OCI-LY3 (cell line): ENCODE data around the gene PPP1R3D.

Experiments
- H2AFZ ChIP-seq: fragments of 200-600, 300-600 bp; shearing (Covaris generic); 2 replicates; pipeline ENCODE4 v1.6.0; 2014; ENCODE audit warnings: antibody characterized with exemption, low read depth, low read length
- H3K27ac ChIP-seq: fragments of 200-600, 300-600 bp; sonication (generic); 2 replicates; pipeline ENCODE4 v1.5.1; 2014; ENCODE audit warnings: mild to moderate bottlenecking, low read length, moderate library complexity, mixed read lengths
- H3K27me3 ChIP-seq: fragments of 200-600, 300-600 bp; sonication (generic); 2 replicates; pipeline ENCODE4 v1.6.1; 2014; ENCODE audit warnings: low read depth, low read length, mixed read lengths
- H3K36me3 ChIP-seq: fragments of 200-600, 300-600 bp; sonication (generic); replicated peaks from 2 replicates; pipeline ENCODE3; 2014; ENCODE audit warnings: low read depth, low read length, mixed read lengths
- H3K4me1 ChIP-seq: fragments of 300-600, 200-600 bp; sonication (generic); 2 replicates; pipeline ENCODE4 v1.6.1; 2014; ENCODE audit warnings: low read length, mixed read lengths
- H3K4me2 ChIP-seq: fragments of 200-600, 300-600 bp; sonication (generic); 2 replicates; pipeline ENCODE4 v1.6.1; 2014; ENCODE audit warnings: low read length, mixed read lengths
- H3K4me3 ChIP-seq: fragments of 300-600, 200-600 bp; sonication (generic); 2 replicates; pipeline ENCODE4 v1.5.1; 2014; ENCODE audit warnings: antibody characterized with exemption, mild to moderate bottlenecking, low read length, moderate library complexity
- H3K79me2 ChIP-seq: fragments of 300-600, 200-600 bp; shearing (Covaris generic); 2 replicates; pipeline ENCODE4 v1.6.1; 2014; ENCODE audit warnings: mild to moderate bottlenecking, low read length, mixed read lengths
- H3K9ac ChIP-seq: fragments of 300-600, 200-600 bp; shearing (Covaris generic); 2 replicates; pipeline ENCODE4 v1.6.0; 2014; ENCODE audit warnings: mild to moderate bottlenecking, low read length, moderate library complexity
- H3K9me3 ChIP-seq: fragments of 200-600, 300-600 bp; shearing (Covaris generic); 2 replicates; pipeline ENCODE4 v1.6.1; 2014; ENCODE audit warnings: low read length, mixed read lengths; ENCODE audit not compliant: insufficient read depth
- H4K20me1 ChIP-seq: fragments of 200-600, 300-600 bp; sonication (generic); 2 replicates; pipeline ENCODE4 v1.6.1; 2016; ENCODE audit warnings: low read length, mixed read lengths; ENCODE audit not compliant: insufficient read depth
- CTCF ChIP-seq: fragments of 200-600, 300-600 bp; sonication (generic); IDR thresholded peaks from 2 replicates; pipeline ENCODE4 v1.5.1; 2014; ENCODE audit warnings: antibody characterized with exemption, low read length, low read depth
- EZH2phosphoT487 ChIP-seq: fragments of 200-600 bp; shearing (Covaris generic); IDR thresholded peaks from 2 replicates; pipeline ENCODE4 v1.6.1; 2018; ENCODE audit warnings: antibody characterized with exemption, mixed run types, low read depth

The PPP1R3D gene

GRCh38 chr20:59931511-59932312 lies 8.4 kb downstream of the PPP1R3D start:
- no peak overlapping the region for H3K27ac ChIP-seq
- peaks cover 11% of the 10 kb centered on the region; the same call in 1 of the 2 replicates for H3K27me3 ChIP-seq
- no peak overlapping the region for H3K4me3 ChIP-seq

GRCh38 chr20:59925899-59926298 lies 14.2 kb downstream of the PPP1R3D start:
- Histone ChIP-seq H3K4me2 (no peak overlapping the region), H3K4me3 (no peak overlapping the region), H3K27ac (no peak overlapping the region), H3K4me1 (no peaks in the 10 kb centered on the region), H3K9me3 (no peaks in the 10 kb centered on the region), H3K9ac (no peak overlapping the region), H2AFZ (no peak overlapping the region), H3K79me2 (no peaks in the 10 kb centered on the region), H3K27me3 (peaks cover 41% of the 10 kb centered on the region), H4K20me1 (no peaks in the 10 kb centered on the region), H3K36me3 (no peaks in the 10 kb centered on the region)
- TF ChIP-seq EZH2phosphoT487 (no peak), CTCF (no peak)

More at GRCh38 chr20:59931511-59932312, 8.4 kb downstream of the PPP1R3D start:
- no peaks in the 10 kb centered on the region for H3K79me2 ChIP-seq
- no peak overlapping the region for H3K9ac ChIP-seq
- TF ChIP-seq EZH2phosphoT487 (no peak), CTCF (no peak)
- no peak overlapping the region for H2AFZ ChIP-seq
- no peak overlapping the region for H3K4me2 ChIP-seq
- H4K20me1 ChIP-seq, result no peaks in the 10 kb centered on the region
- H3K36me3 ChIP-seq, result no peaks in the 10 kb centered on the region
- H3K9me3 ChIP-seq, result no peaks in the 10 kb centered on the region
- no peaks in the 10 kb centered on the region for H3K4me1 ChIP-seq

- Histone ChIP-seq H3K4me3 (no peak overlapping the region), H3K4me2 (no peak overlapping the region), H3K4me1 (no peaks in the 10 kb centered on the region), H3K79me2 (no peaks in the 10 kb centered on the region), H3K27me3 (peaks cover 41% of the 10 kb centered on the region), H2AFZ (no peak overlapping the region), H3K27ac (no peak overlapping the region), H4K20me1 (no peaks in the 10 kb centered on the region), H3K36me3 (no peaks in the 10 kb centered on the region), H3K9ac (no peak overlapping the region), H3K9me3 (no peaks in the 10 kb centered on the region)
- no peak for TF ChIP-seq EZH2phosphoT487
- TF ChIP-seq CTCF, result no peak
Observed at GRCh38 chr20:59925359-59925758, 14.7 kb downstream of the PPP1R3D start.

GRCh38 chr20:59923514-59923913 lies 16.6 kb downstream of the PPP1R3D start:
- Histone ChIP-seq H3K9me3 (no peaks in the 10 kb centered on the region), H3K79me2 (no peaks in the 10 kb centered on the region), H3K4me1 (no peaks in the 10 kb centered on the region), H4K20me1 (no peaks in the 10 kb centered on the region), H2AFZ (no peak overlapping the region), H3K9ac (no peak overlapping the region), H3K36me3 (no peaks in the 10 kb centered on the region), H3K4me3 (no peak overlapping the region), H3K27ac (no peak overlapping the region), H3K27me3 (peaks cover 41% of the 10 kb centered on the region), H3K4me2 (no peak overlapping the region)
- no peak for TF ChIP-seq EZH2phosphoT487
- TF ChIP-seq CTCF, result no peak
